Stimulated activated CD8-positive, alpha-beta memory T cell treated with anti-CD3 and anti-CD28 coated beads, Interleukin-2, amount 100 ng/mL, for 1 hour (primary cell): ENCODE measurements around the gene MAN2A1.
"Not testable (repeated sequence)": the region's sequence is repeated elsewhere in the genome, so short reads cannot be mapped to it uniquely, and the experiment has no call there.

Source experiments
- DNase-seq, 2 donors: peaks; one replicate each; pipeline ENCODE4 v3.0.0-alpha.2; 2020; ENCODE audit warnings: low read depth in 2 of 2

Gene MAN2A1

DNA sequence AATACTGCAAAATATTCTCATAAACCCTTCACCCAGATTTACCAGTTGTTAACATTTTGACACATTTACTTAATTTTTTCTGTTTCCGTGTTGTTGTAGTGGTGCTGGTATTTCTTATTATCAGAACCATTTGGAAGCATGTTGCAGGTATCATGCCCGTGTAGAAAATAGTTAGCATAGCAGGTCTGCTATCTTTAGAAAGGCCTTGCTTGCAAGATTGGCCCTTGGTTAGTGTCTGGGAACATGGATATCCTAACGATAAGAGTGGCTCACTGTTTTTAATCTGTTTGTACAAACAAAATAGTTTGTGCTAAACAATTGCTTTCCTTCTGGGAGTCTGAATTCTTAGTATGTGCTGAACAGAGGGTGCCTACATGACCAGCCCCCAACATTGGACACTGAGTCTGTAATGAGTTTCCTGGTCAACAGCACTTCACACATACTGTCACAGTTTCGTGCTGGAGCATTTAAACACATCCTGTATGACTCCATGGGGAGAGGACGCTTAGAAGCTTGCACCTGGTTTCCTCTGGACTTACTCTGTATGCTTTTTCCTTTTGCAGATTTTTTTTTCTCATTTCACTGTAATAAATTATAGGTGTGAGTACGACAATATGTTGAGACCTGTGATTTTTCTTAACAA is 66.9 kb downstream of the MAN2A1 start:
- DNase-seq, result no peak

GRCh38 chr5:109757490-109757889 is 67.8 kb downstream of the MAN2A1 start:
- no peak for DNase-seq

- no peak for DNase-seq
Observed at GRCh38 chr5:109759306-109759705, 69.6 kb downstream of the MAN2A1 start.

GRCh38 chr5:109760130-109760529 is 70.4 kb downstream of the MAN2A1 start:
- not testable (repeated sequence) for DNase-seq

DNA sequence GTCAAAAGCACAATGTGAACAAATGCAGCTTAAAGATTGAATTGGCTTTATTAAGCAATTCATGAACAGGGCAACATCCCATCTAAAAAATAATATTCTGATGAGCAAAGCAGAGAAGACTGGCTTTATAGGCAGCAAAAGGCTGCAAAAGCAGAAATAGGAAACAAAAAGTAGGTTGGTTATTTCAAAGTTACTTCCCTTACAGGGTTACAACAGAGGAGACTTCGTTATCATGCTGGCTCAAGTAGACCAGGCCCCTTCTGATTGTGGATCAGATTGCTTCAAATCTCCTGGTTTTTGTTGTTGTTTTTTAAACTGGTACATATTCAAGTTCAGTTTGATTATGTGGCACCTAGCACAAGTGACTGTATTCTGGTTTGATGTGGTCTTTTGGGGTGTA is 73.1 kb downstream of the MAN2A1 start:
- DNase-seq, result no peak

- no peak for DNase-seq
Observed at GRCh38 chr5:109767184-109767995, 77.7 kb downstream of the MAN2A1 start.

- no peak for DNase-seq
Observed at GRCh38 chr5:109767997-109768396, 78.3 kb downstream of the MAN2A1 start.

DNA sequence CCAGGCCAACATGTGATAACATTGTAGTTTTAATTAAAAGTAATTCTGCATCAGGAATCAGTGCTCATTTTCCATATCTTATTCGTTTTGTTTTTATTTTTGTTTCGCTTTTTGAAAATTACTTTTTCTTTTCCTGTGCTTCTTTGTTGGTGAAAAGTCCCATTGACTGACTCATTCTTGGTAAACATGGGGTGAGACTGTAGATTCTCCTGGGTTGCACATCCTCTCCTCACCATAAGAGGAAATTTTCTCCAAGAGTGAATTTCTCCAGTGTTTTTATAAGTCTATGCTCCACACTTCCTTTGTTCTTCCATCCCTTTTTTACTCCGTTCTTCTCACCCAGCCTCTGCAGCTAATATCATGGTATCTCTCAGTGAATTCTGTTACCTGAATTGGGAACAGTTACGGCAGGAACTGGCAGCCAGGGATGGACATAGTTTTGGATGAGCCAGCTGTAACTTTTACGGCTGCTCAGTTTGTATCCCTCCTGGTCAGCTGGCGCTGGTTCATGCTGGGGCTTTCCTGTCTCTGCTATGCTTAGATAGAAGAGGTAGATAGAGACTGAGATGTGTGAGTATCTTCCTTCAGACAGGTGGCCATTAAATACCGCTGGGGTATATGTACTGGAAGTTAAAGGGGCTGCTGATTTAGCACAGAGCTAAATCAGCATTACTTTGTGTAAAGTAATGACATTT is 80.0 kb downstream of the MAN2A1 start:
- no peak for DNase-seq

DNA sequence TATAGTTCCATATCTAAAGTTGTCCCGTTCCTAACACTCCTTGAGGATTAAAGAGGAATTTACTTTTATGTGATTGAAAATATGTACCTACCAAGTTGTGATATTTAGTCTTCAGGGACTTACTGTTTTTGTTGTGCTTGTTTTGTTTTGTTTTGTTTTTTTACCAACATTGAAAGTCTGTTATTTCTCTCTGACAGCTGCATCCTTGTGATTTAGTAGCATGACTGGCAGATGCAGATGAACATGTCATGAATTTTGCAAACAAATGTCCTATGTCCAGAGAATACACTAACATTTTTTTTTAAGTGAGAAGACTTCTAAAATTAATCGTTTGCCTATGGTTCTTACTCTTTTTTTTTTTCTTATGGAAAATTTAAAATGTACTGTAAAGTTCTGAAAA is 85.4 kb downstream of the MAN2A1 start:
- DNase-seq, result no peak

DNA sequence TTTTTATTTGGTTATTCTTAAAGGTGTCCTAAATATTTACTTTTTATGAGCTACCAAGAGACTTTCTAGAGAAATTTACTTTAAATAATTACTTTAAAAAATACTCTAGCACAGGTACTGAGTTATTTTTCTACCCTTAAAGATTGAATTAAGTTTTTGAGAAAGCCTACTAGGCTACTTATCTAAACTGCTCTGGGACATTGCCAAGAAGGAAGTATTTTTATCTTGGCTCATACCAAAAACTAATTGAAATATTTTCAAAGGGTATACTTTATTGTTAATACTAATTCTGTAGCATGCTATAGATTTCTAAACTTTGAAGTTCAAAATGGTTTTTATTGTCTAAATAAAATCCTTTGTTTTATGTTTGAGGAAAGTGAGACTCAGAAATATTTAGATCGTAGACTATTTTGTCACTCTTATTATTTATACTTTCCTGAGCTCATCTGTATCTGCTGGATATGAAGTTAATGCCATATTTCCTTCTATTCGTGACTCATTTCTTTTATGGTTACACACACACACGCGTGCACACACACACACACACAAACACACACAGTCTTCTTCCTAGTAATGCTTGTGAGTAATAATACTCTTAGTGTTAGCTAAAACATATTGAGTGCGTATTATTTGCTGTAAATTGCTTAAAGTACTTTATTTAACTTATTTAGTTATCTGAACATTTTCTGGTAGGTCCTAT is 89.5 kb downstream of the MAN2A1 start:
- no peak for DNase-seq

- DNase-seq, result no peak
Observed at GRCh38 chr5:109784687-109785086, 95.0 kb downstream of the MAN2A1 start.

GRCh38 chr5:109786206-109786855 is 96.6 kb downstream of the MAN2A1 start:
- DNase-seq, result no peak

GRCh38 chr5:109788596-109788995 is 98.9 kb downstream of the MAN2A1 start:
- no peak for DNase-seq

GRCh38 chr5:109792613-109793012 is 102.9 kb downstream of the MAN2A1 start:
- no peak for DNase-seq

GRCh38 chr5:109803854-109804253 is 114.1 kb downstream of the MAN2A1 start:
- DNase-seq, result no peak

- DNase-seq, result no peak
Observed at GRCh38 chr5:109805472-109805871, 115.7 kb downstream of the MAN2A1 start.

GRCh38 chr5:109805883-109806282 is 116.2 kb downstream of the MAN2A1 start:
- DNase-seq, result no peak

GRCh38 chr5:109812698-109813097 is 123.0 kb downstream of the MAN2A1 start:
- DNase-seq, result no peak

DNA sequence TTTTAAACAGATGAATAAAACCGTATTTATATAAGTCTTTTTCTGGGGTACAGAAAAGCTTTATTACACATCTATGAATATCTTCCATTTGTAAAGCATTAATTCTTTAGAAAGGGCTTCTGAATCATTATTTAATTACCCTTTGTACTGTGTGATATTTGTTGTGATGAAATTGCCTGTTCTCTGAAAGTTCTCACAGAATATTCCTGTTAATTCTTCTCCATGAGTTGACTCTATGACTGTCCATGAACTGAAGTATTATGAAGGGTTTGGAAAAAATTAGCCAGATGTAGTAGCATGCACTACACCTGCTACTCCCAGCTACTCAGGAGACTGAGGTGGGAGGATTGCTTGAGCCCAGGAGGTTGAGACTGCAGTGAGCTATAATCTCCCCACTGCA is 127.0 kb downstream of the MAN2A1 start:
- no peak for DNase-seq

DNA sequence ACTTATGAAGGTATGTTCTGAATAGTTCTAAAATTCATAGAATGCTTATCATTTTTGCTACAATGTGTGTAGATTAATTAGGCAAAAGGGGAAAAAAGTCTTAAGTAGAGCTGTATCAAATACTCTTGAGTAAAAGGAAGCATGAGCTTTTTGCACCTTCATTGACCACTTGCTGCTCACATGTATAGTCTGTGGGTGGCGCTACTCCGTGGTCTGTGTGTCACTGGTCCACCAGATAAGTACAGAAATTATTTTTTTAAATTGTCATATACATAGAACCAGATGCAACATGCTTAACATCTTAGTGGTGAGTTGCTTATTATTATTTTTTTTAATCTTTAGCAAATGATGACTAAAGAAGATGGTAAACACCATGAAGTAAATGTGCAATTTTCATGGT is 130.2 kb downstream of the MAN2A1 start:
- no peak for DNase-seq

DNA sequence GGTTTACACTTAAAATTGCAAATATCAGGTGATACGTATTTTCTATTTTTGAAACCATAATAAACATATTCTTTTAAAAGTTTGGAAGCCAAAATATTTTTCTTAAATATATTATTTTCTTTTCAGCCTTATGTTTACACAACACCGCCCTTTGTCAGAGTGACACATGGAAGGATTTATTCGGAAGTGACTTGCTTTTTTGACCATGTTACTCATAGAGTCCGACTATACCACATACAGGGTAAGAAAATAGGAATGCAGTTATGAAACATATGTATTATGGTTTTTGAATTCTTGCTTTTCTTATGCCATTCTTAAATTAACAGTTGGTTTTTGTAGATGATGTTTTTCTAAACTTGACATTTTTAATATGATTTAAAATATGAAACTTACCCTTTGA is 133.9 kb downstream of the MAN2A1 start:
- DNase-seq, result no peak

DNA sequence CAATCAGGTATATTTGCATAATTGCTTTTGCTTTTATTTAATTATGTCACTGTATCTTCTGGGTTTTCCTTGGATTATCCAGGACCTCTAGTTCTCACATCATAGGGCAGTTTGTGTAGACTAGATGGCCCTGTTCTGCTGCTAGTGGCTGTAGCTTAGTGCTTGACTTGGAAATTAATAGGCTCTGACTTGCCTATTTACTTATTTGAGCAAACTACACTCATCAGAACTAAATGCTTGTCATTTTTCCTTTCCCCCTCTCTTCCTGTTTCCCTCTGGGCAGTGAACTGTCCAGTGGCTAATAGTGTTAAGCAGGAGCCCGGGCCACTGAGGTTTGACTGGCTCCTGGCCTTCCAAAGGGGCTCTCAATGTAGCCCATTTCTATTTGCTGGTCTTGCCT is 135.7 kb downstream of the MAN2A1 start:
- DNase-seq, result no peak
